Measurements from ENCODE around the gene PHACTR3. TPM values are rescaled to one million over a fixed set of nuclear protein-coding genes. Genes with fewer than 3 reads are reported as not detected.
"Not testable (repeated sequence)": the region's sequence is repeated elsewhere in the genome, so short reads cannot be mapped to it uniquely, and the experiment has no call there.

Gene PHACTR3
- total RNA-seq, 1 donor from 2014 or later, result 1.0 TPM

DNA sequence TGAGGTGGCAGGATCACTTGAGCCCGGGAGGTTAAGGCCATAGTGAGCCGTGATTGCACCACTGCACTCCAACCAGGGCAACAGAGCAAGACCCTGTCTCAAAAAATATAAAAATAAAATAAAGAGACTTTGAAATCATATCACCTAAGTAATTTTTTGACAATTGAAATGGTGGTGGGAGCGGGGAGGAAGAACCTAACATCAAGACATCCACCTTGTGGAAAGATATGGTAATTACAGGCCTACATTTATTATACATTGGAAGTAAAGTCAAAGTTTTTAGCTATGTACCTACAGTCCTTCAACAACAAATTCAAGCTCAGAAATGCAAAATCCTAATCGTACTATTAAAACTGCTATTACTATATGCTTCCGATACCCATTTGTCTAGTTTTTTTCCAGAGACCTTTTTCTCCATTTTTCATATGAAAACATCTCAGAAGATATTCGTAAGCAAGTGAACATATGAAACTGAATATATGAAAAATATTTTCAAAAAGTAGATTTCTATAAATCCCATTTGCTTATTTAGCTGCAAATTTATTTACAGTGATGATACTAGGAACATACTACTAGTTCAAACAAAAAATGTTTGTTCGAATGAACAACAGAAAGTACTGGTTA is 245.8 kb downstream of the PHACTR3 start:
- no peak overlapping the region for H3K4me3 ChIP-seq (ENCODE audit: low read length in 3 of 3)
- no peaks in the 10 kb centered on the region for H3K9me3 ChIP-seq (ENCODE audit: control insufficient read depth in 3 of 3, low read length in 3 of 3)
- no peak overlapping the region for H3K27ac ChIP-seq (ENCODE audit: low read depth, low read length)
- no peaks in the 10 kb centered on the region for H3K36me3 ChIP-seq (ENCODE audit: control insufficient read depth in 3 of 3, insufficient read depth in 3 of 3, low read length in 3 of 3)
- no peak overlapping the region for H3K9ac ChIP-seq (ENCODE audit: low read depth in 1 of 3, low read length in 3 of 3)
- no peaks in the 10 kb centered on the region for H3K27me3 ChIP-seq (ENCODE audit: control insufficient read depth in 3 of 3, insufficient read depth in 3 of 3, low read length in 3 of 3)
- no peaks in the 10 kb centered on the region for H3K4me1 ChIP-seq (ENCODE audit: control insufficient read depth in 3 of 3, insufficient read depth in 3 of 3, low read length in 3 of 3)

GRCh38 chr20:59856526-59856925 is 252.2 kb downstream of the PHACTR3 start:
- H3K27me3 ChIP-seq (ENCODE audit: control insufficient read depth in 3 of 3, insufficient read depth in 3 of 3, low read length in 3 of 3); H3K9me3 ChIP-seq (ENCODE audit: control insufficient read depth in 3 of 3, low read length in 3 of 3); H3K4me3 ChIP-seq (ENCODE audit: low read length in 3 of 3); H3K4me1 ChIP-seq (ENCODE audit: control insufficient read depth in 3 of 3, insufficient read depth in 3 of 3, low read length in 3 of 3); H3K27ac ChIP-seq (ENCODE audit: low read depth, low read length); H3K36me3 ChIP-seq (ENCODE audit: control insufficient read depth in 3 of 3, insufficient read depth in 3 of 3, low read length in 3 of 3); H3K9ac ChIP-seq (ENCODE audit: low read depth in 1 of 3, low read length in 3 of 3): not testable (repeated sequence)

DNA sequence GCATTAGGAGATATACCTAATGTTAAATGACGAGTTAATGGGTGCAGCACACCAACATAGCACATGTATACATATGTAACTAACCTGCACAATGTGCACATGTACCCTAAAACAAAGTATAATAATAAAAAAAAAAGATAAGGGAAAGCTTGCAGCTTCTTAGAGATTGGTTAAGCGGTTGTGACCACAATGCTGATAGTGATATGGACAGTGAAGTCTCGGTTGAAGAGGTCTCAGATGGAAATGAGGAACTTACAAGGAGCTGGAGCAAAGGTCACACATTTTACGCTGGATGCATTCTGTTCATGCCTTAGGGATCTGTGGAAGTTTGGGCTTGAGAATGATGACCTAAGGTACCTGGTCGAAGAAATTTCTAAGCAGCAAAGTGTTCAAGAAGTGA is 252.6 kb downstream of the PHACTR3 start:
- not testable (repeated sequence) for H3K27ac ChIP-seq (ENCODE audit: low read depth, low read length)

GRCh38 chr20:59857966-59858365 is 253.6 kb downstream of the PHACTR3 start:
- Histone ChIP-seq H3K27ac (ENCODE audit: low read depth, low read length) (no peak overlapping the region), H3K27me3 (ENCODE audit: control insufficient read depth in 3 of 3, insufficient read depth in 3 of 3, low read length in 3 of 3) (no peaks in the 10 kb centered on the region), H3K4me3 (ENCODE audit: low read length in 3 of 3) (no peak overlapping the region), H3K4me1 (ENCODE audit: control insufficient read depth in 3 of 3, insufficient read depth in 3 of 3, low read length in 3 of 3) (no peaks in the 10 kb centered on the region), H3K9me3 (ENCODE audit: control insufficient read depth in 3 of 3, low read length in 3 of 3) (no peaks in the 10 kb centered on the region), H3K36me3 (ENCODE audit: control insufficient read depth in 3 of 3, insufficient read depth in 3 of 3, low read length in 3 of 3) (no peaks in the 10 kb centered on the region), H3K9ac (ENCODE audit: low read depth in 1 of 3, low read length in 3 of 3) (no peak overlapping the region)

More for the DNA sequence above, 252.6 kb downstream of the PHACTR3 start:
- H3K27me3 ChIP-seq (ENCODE audit: control insufficient read depth in 3 of 3, insufficient read depth in 3 of 3, low read length in 3 of 3); H3K9ac ChIP-seq (ENCODE audit: low read depth in 1 of 3, low read length in 3 of 3); H3K9me3 ChIP-seq (ENCODE audit: control insufficient read depth in 3 of 3, low read length in 3 of 3); H3K36me3 ChIP-seq (ENCODE audit: control insufficient read depth in 3 of 3, insufficient read depth in 3 of 3, low read length in 3 of 3); H3K4me1 ChIP-seq (ENCODE audit: control insufficient read depth in 3 of 3, insufficient read depth in 3 of 3, low read length in 3 of 3); H3K4me3 ChIP-seq (ENCODE audit: low read length in 3 of 3): not testable (repeated sequence)

GRCh38 chr20:59858425-59858824 is 254.1 kb downstream of the PHACTR3 start:
- Histone ChIP-seq H3K4me1 (ENCODE audit: control insufficient read depth in 3 of 3, insufficient read depth in 3 of 3, low read length in 3 of 3) (no peaks in the 10 kb centered on the region), H3K27ac (ENCODE audit: low read depth, low read length) (no peak overlapping the region), H3K4me3 (ENCODE audit: low read length in 3 of 3) (no peak overlapping the region), H3K36me3 (ENCODE audit: control insufficient read depth in 3 of 3, insufficient read depth in 3 of 3, low read length in 3 of 3) (no peaks in the 10 kb centered on the region), H3K9ac (ENCODE audit: low read depth in 1 of 3, low read length in 3 of 3) (no peak overlapping the region), H3K27me3 (ENCODE audit: control insufficient read depth in 3 of 3, insufficient read depth in 3 of 3, low read length in 3 of 3) (no peaks in the 10 kb centered on the region), H3K9me3 (ENCODE audit: control insufficient read depth in 3 of 3, low read length in 3 of 3) (no peaks in the 10 kb centered on the region)

DNA sequence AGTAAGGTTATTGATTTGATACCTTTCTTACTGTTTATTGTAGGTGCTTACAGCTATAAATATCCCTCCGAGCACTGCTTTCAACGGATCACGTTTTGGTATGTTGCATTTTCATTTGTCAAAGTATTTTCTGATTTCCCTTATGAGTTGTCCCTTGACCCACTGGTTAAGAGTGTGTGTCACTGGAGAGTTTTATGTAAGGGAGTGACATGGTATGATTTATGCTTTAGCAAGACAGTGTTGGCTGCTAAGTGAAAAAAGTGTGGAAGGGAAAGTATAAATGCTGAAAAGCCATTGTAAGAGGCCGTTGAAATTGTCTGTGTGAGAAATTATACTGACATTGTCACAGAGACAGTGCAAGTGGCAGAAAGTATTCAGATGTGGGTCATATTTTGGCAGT is 257.1 kb downstream of the PHACTR3 start:
- Histone ChIP-seq H3K27ac (ENCODE audit: low read depth, low read length) (no peak overlapping the region), H3K36me3 (ENCODE audit: control insufficient read depth in 3 of 3, insufficient read depth in 3 of 3, low read length in 3 of 3) (no peaks in the 10 kb centered on the region), H3K4me1 (ENCODE audit: control insufficient read depth in 3 of 3, insufficient read depth in 3 of 3, low read length in 3 of 3) (no peaks in the 10 kb centered on the region), H3K9ac (ENCODE audit: low read depth in 1 of 3, low read length in 3 of 3) (no peak overlapping the region), H3K9me3 (ENCODE audit: control insufficient read depth in 3 of 3, low read length in 3 of 3) (no peaks in the 10 kb centered on the region), H3K27me3 (ENCODE audit: control insufficient read depth in 3 of 3, insufficient read depth in 3 of 3, low read length in 3 of 3) (no peaks in the 10 kb centered on the region), H3K4me3 (ENCODE audit: low read length in 3 of 3) (no peak overlapping the region)

- no peaks in the 10 kb centered on the region for H3K36me3 ChIP-seq (ENCODE audit: control insufficient read depth in 3 of 3, insufficient read depth in 3 of 3, low read length in 3 of 3)
- no peak overlapping the region for H3K27ac ChIP-seq (ENCODE audit: low read depth, low read length)
- no peaks in the 10 kb centered on the region for H3K4me1 ChIP-seq (ENCODE audit: control insufficient read depth in 3 of 3, insufficient read depth in 3 of 3, low read length in 3 of 3)
- H3K9me3 ChIP-seq (ENCODE audit: control insufficient read depth in 3 of 3, low read length in 3 of 3), result no peaks in the 10 kb centered on the region
- H3K27me3 ChIP-seq (ENCODE audit: control insufficient read depth in 3 of 3, insufficient read depth in 3 of 3, low read length in 3 of 3), result no peaks in the 10 kb centered on the region
- no peak overlapping the region for H3K9ac ChIP-seq (ENCODE audit: low read depth in 1 of 3, low read length in 3 of 3)
- no peak overlapping the region for H3K4me3 ChIP-seq (ENCODE audit: low read length in 3 of 3)
Observed at GRCh38 chr20:59863058-59863457, 258.7 kb downstream of the PHACTR3 start.

- H3K27me3 ChIP-seq (ENCODE audit: control insufficient read depth in 3 of 3, insufficient read depth in 3 of 3, low read length in 3 of 3), result no peaks in the 10 kb centered on the region
- no peak overlapping the region for H3K9ac ChIP-seq (ENCODE audit: low read depth in 1 of 3, low read length in 3 of 3)
- H3K36me3 ChIP-seq (ENCODE audit: control insufficient read depth in 3 of 3, insufficient read depth in 3 of 3, low read length in 3 of 3), result no peaks in the 10 kb centered on the region
- no peak overlapping the region for H3K27ac ChIP-seq (ENCODE audit: low read depth, low read length)
- H3K4me3 ChIP-seq (ENCODE audit: low read length in 3 of 3), result no peak overlapping the region
- no peaks in the 10 kb centered on the region for H3K9me3 ChIP-seq (ENCODE audit: control insufficient read depth in 3 of 3, low read length in 3 of 3)
- no peaks in the 10 kb centered on the region for H3K4me1 ChIP-seq (ENCODE audit: control insufficient read depth in 3 of 3, insufficient read depth in 3 of 3, low read length in 3 of 3)
Observed at GRCh38 chr20:59864726-59865125, 260.4 kb downstream of the PHACTR3 start.

- no peak overlapping the region for H3K4me3 ChIP-seq (ENCODE audit: low read length in 3 of 3)
- H3K4me1 ChIP-seq (ENCODE audit: control insufficient read depth in 3 of 3, insufficient read depth in 3 of 3, low read length in 3 of 3), result no peaks in the 10 kb centered on the region
- H3K27me3 ChIP-seq (ENCODE audit: control insufficient read depth in 3 of 3, insufficient read depth in 3 of 3, low read length in 3 of 3), result no peaks in the 10 kb centered on the region
- no peaks in the 10 kb centered on the region for H3K36me3 ChIP-seq (ENCODE audit: control insufficient read depth in 3 of 3, insufficient read depth in 3 of 3, low read length in 3 of 3)
- no peak overlapping the region for H3K9ac ChIP-seq (ENCODE audit: low read depth in 1 of 3, low read length in 3 of 3)
- no peak overlapping the region for H3K27ac ChIP-seq (ENCODE audit: low read depth, low read length)
- H3K9me3 ChIP-seq (ENCODE audit: control insufficient read depth in 3 of 3, low read length in 3 of 3), result no peaks in the 10 kb centered on the region
Observed at GRCh38 chr20:59866338-59866737, 262.0 kb downstream of the PHACTR3 start.

GRCh38 chr20:59871096-59871495 is 266.8 kb downstream of the PHACTR3 start:
- no peaks in the 10 kb centered on the region for H3K36me3 ChIP-seq (ENCODE audit: control insufficient read depth in 3 of 3, insufficient read depth in 3 of 3, low read length in 3 of 3)
- no peaks in the 10 kb centered on the region for H3K9me3 ChIP-seq (ENCODE audit: control insufficient read depth in 3 of 3, low read length in 3 of 3)
- H3K4me1 ChIP-seq (ENCODE audit: control insufficient read depth in 3 of 3, insufficient read depth in 3 of 3, low read length in 3 of 3), result no peaks in the 10 kb centered on the region
- H3K4me3 ChIP-seq (ENCODE audit: low read length in 3 of 3), result no peak overlapping the region
- H3K27ac ChIP-seq (ENCODE audit: low read depth, low read length), result no peak overlapping the region
- H3K9ac ChIP-seq (ENCODE audit: low read depth in 1 of 3, low read length in 3 of 3), result no peak overlapping the region
- no peaks in the 10 kb centered on the region for H3K27me3 ChIP-seq (ENCODE audit: control insufficient read depth in 3 of 3, insufficient read depth in 3 of 3, low read length in 3 of 3)

- no peaks in the 10 kb centered on the region for H3K27me3 ChIP-seq (ENCODE audit: control insufficient read depth in 3 of 3, insufficient read depth in 3 of 3, low read length in 3 of 3)
- no peak overlapping the region for H3K9ac ChIP-seq (ENCODE audit: low read depth in 1 of 3, low read length in 3 of 3)
- H3K27ac ChIP-seq (ENCODE audit: low read depth, low read length), result no peak overlapping the region
- no peaks in the 10 kb centered on the region for H3K36me3 ChIP-seq (ENCODE audit: control insufficient read depth in 3 of 3, insufficient read depth in 3 of 3, low read length in 3 of 3)
- H3K9me3 ChIP-seq (ENCODE audit: control insufficient read depth in 3 of 3, low read length in 3 of 3), result no peaks in the 10 kb centered on the region
- no peaks in the 10 kb centered on the region for H3K4me1 ChIP-seq (ENCODE audit: control insufficient read depth in 3 of 3, insufficient read depth in 3 of 3, low read length in 3 of 3)
- no peak overlapping the region for H3K4me3 ChIP-seq (ENCODE audit: low read length in 3 of 3)
Observed at GRCh38 chr20:59873409-59873808, 269.1 kb downstream of the PHACTR3 start.
